C4-2B (cell line): ENCODE measurements around the gene PRR16.

Experiments used
- H3K27ac ChIP-seq: fragments of 450-650 bp; 2 replicates; pipeline ENCODE4 v1.5.1; 2017
- CTCF ChIP-seq: fragments of 450-650 bp; conservative IDR thresholded peaks from 2 replicates; pipeline ENCODE4 v1.5.1; 2017; ENCODE audit warnings: mild to moderate bottlenecking
- ZFX ChIP-seq: fragments of 450-650 bp; IDR thresholded peaks from 2 replicates; pipeline ENCODE4 v1.6.1; 2017

PRR16 gene

GRCh38 chr5:120517607-120518252, 53.6 kb downstream of the PRR16 start:
- no peak for TF ChIP-seq ZFX
- no peak for TF ChIP-seq CTCF
- no peak overlapping the region for H3K27ac ChIP-seq

- TF ChIP-seq ZFX (no peak), CTCF (no peak)
- H3K27ac ChIP-seq: no peak overlapping the region
These were observed 54.5 kb downstream of the PRR16 start for GRCh38 chr5:120518581-120518980.

GRCh38 chr5:120527251-120527650, 63.2 kb downstream of the PRR16 start:
- TF ChIP-seq ZFX (no peak), CTCF (no peak)
- H3K27ac ChIP-seq: no peak overlapping the region

GRCh38 chr5:120528609-120529008, 64.5 kb downstream of the PRR16 start:
- no peak overlapping the region for H3K27ac ChIP-seq
- TF ChIP-seq ZFX (no peak), CTCF (no peak)

- no peak for TF ChIP-seq CTCF
- no peak for TF ChIP-seq ZFX
- no peak overlapping the region for H3K27ac ChIP-seq
These were observed 65.3 kb downstream of the PRR16 start for GRCh38 chr5:120529386-120529785.

GRCh38 chr5:120531215-120531614, 67.1 kb downstream of the PRR16 start:
- no peak overlapping the region for H3K27ac ChIP-seq
- no peak for TF ChIP-seq CTCF
- TF ChIP-seq ZFX: no peak

GRCh38 chr5:120532835-120533234, 68.7 kb downstream of the PRR16 start:
- TF ChIP-seq CTCF: no peak; the same call in 1 of the 2 replicates
- TF ChIP-seq ZFX: no peak
- no peak overlapping the region for H3K27ac ChIP-seq
